ENCODE data around the gene HDAC11. TPM values are rescaled to one million over a fixed set of nuclear protein-coding genes. Genes with fewer than 3 reads are reported as not detected.

HDAC11 gene
- total and polyA plus RNA-seq, 9 of the 15 experiments (the other 6 are each of a cell fraction or from before 2014, with no cell fraction given) = 0.60 to 6.0 (median 4.5) TPM

- TF ChIP-seq, protein P1, sequence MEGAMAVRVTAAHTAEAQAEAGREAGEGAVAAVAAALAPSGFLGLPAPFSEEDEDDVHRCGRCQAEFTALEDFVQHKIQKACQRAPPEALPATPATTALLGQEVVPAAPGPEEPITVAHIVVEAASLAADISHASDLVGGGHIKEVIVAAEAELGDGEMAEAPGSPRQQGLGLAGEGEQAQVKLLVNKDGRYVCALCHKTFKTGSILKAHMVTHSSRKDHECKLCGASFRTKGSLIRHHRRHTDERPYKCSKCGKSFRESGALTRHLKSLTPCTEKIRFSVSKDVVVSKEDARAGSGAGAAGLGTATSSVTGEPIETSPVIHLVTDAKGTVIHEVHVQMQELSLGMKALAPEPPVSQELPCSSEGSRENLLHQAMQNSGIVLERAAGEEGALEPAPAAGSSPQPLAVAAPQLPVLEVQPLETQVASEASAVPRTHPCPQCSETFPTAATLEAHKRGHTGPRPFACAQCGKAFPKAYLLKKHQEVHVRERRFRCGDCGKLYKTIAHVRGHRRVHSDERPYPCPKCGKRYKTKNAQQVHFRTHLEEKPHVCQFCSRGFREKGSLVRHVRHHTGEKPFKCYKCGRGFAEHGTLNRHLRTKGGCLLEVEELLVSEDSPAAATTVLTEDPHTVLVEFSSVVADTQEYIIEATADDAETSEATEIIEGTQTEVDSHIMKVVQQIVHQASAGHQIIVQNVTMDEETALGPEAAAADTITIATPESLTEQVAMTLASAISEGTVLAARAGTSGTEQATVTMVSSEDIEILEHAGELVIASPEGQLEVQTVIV (CRISPR knock-in tag; IDR thresholded peaks at IDR 0.05; ENCODE audit: borderline replicate concordance) = no peak
- no peak for TF ChIP-seq NR2F6 (CRISPR knock-in tag; IDR thresholded peaks at IDR 0.05)
- no peak for TF ChIP-seq SNAPC5 (CRISPR knock-in tag; IDR thresholded peaks at IDR 0.05)
- TF ChIP-seq KDM2B (CRISPR knock-in tag; IDR thresholded peaks at IDR 0.05) = no peak
- TF ChIP-seq SMAD2 (IDR thresholded peaks at IDR 0.05; ENCODE audit: low read depth, low read length) = no peak
- peak; percentile 90 for TF ChIP-seq HES1 (IDR thresholded peaks at IDR 0.05; ENCODE audit: low read depth)
- TF ChIP-seq, protein P2, sequence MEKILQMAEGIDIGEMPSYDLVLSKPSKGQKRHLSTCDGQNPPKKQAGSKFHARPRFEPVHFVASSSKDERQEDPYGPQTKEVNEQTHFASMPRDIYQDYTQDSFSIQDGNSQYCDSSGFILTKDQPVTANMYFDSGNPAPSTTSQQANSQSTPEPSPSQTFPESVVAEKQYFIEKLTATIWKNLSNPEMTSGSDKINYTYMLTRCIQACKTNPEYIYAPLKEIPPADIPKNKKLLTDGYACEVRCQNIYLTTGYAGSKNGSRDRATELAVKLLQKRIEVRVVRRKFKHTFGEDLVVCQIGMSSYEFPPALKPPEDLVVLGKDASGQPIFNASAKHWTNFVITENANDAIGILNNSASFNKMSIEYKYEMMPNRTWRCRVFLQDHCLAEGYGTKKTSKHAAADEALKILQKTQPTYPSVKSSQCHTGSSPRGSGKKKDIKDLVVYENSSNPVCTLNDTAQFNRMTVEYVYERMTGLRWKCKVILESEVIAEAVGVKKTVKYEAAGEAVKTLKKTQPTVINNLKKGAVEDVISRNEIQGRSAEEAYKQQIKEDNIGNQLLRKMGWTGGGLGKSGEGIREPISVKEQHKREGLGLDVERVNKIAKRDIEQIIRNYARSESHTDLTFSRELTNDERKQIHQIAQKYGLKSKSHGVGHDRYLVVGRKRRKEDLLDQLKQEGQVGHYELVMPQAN (IDR thresholded peaks at IDR 0.05; ENCODE audit: borderline replicate concordance) = 0 out of 2 replicates have a peak, but pooled peaks have one; percentile 21
- TF ChIP-seq, protein P3, sequence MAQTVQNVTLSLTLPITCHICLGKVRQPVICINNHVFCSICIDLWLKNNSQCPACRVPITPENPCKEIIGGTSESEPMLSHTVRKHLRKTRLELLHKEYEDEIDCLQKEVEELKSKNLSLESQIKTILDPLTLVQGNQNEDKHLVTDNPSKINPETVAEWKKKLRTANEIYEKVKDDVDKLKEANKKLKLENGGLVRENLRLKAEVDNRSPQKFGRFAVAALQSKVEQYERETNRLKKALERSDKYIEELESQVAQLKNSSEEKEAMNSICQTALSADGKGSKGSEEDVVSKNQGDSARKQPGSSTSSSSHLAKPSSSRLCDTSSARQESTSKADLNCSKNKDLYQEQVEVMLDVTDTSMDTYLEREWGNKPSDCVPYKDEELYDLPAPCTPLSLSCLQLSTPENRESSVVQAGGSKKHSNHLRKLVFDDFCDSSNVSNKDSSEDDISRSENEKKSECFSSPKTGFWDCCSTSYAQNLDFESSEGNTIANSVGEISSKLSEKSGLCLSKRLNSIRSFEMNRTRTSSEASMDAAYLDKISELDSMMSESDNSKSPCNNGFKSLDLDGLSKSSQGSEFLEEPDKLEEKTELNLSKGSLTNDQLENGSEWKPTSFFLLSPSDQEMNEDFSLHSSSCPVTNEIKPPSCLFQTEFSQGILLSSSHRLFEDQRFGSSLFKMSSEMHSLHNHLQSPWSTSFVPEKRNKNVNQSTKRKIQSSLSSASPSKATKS (CRISPR knock-in tag; IDR thresholded peaks at IDR 0.05) = no peak
- TF ChIP-seq, protein P4, sequence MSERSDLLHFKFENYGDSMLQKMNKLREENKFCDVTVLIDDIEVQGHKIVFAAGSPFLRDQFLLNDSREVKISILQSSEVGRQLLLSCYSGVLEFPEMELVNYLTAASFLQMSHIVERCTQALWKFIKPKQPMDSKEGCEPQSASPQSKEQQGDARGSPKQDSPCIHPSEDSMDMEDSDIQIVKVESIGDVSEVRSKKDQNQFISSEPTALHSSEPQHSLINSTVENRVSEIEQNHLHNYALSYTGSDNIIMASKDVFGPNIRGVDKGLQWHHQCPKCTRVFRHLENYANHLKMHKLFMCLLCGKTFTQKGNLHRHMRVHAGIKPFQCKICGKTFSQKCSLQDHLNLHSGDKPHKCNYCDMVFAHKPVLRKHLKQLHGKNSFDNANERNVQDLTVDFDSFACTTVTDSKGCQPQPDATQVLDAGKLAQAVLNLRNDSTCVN (CRISPR knock-in tag; IDR thresholded peaks at IDR 0.05) = no peak
- peak; percentile 99 for TF ChIP-seq TCF3 (CRISPR knock-in tag; IDR thresholded peaks at IDR 0.05)
- TF ChIP-seq RFX7 (CRISPR knock-in tag; IDR thresholded peaks at IDR 0.05) = no peak
- TF ChIP-seq SMAD3 (CRISPR knock-in tag; conservative IDR thresholded peaks at IDR 0.05) = peak; percentile 75; the same call in 1 of the 2 replicates
- no peak for TF ChIP-seq ESRRB (CRISPR knock-in tag; IDR thresholded peaks at IDR 0.05; ENCODE audit: borderline replicate concordance)
- TF ChIP-seq CAMTA2 (CRISPR knock-in tag; conservative IDR thresholded peaks at IDR 0.05) = no peak
- TF ChIP-seq EP400 (IDR thresholded peaks at IDR 0.05) = no peak; the same call in 1 of the 2 replicates
- TF ChIP-seq FUS (optimal IDR thresholded peaks at IDR 0.05; ENCODE audit: low read depth, low read length) = no peak
- no peak for TF ChIP-seq THRAP3 (IDR thresholded peaks at IDR 0.05; ENCODE audit: borderline replicate concordance)
- no peak for TF ChIP-seq GABPB2 (CRISPR knock-in tag; conservative IDR thresholded peaks at IDR 0.05)
- TF ChIP-seq MCM2 (IDR thresholded peaks at IDR 0.05; ENCODE audit: low read depth) = no peak
These were observed 4.9 kb downstream of the HDAC11 start (continued) for GRCh38 chr3:13484851-13485590.

All from K562 (cell line).